Dermis microvascular lymphatic vessel endothelial cell (primary cell): ENCODE measurements around the gene NSFL1C. TPM values are rescaled to one million over a fixed set of nuclear protein-coding genes. Genes with fewer than 3 reads are reported as not detected.

Experiments
- DNase-seq, 2 donors: peaks; one replicate each; pipeline versions ENCODE4 v3.0.0 to v3.0.0-alpha.2; 2010; ENCODE audit warnings: low read depth in 2 of 2
- total RNA-seq: library from RNA; depleted of rRNA; stranded (reverse); fragments of >200 nt; gene quantifications from 2 replicates; pipeline ENCODE4 v1.2.1, GENCODE V29; 2014

NSFL1C gene
- total RNA-seq, 1 donor from 2014 or later = 19.1 TPM

- DNase-seq = no peak
Observed at GRCh38 chr20:1462001-1462400, 4.6 kb downstream of the NSFL1C start.

- no peak for DNase-seq
Observed at GRCh38 chr20:1460275-1460674, 6.4 kb downstream of the NSFL1C start.

GRCh38 chr20:1457992-1458391 is 8.7 kb downstream of the NSFL1C start:
- DNase-seq = no peak

GRCh38 chr20:1456300-1456699 is 10.3 kb downstream of the NSFL1C start:
- no peak for DNase-seq

- no peak for DNase-seq
Observed at GRCh38 chr20:1450926-1451491, 15.6 kb downstream of the NSFL1C start.

- DNase-seq = no peak
Observed at GRCh38 chr20:1449370-1449769, 17.3 kb downstream of the NSFL1C start.

- no peak for DNase-seq
Observed at GRCh38 chr20:1448081-1448620, 18.5 kb downstream of the NSFL1C start.

- DNase-seq = no peak
Observed at GRCh38 chr20:1446536-1446935, 20.1 kb downstream of the NSFL1C start.

- DNase-seq = no peak
Observed at GRCh38 chr20:1443085-1443484, 23.6 kb downstream of the NSFL1C start.

- DNase-seq = no peak
Observed at GRCh38 chr20:1442304-1442703, 24.3 kb downstream of the NSFL1C start.

GRCh38 chr20:1441133-1441532 is 25.5 kb downstream of the NSFL1C start:
- no peak for DNase-seq

- DNase-seq = peak in 1 of 2 donors; percentile 40
Observed at GRCh38 chr20:1440024-1440423, 26.6 kb downstream of the NSFL1C start.

- DNase-seq = no peak
Observed at GRCh38 chr20:1438361-1438760, 28.3 kb downstream of the NSFL1C start.

GRCh38 chr20:1437235-1437904 is 29.3 kb downstream of the NSFL1C start:
- peak; percentile 82 to 91 for DNase-seq

- DNase-seq = no peak
Observed at GRCh38 chr20:1436263-1436662, 30.4 kb downstream of the NSFL1C start.

- no peak for DNase-seq
Observed at GRCh38 chr20:1435337-1435699, 31.3 kb downstream of the NSFL1C start.

- peak; percentile 72 to 90 for DNase-seq
Observed at GRCh38 chr20:1434571-1435336, 31.9 kb downstream of the NSFL1C start.

GRCh38 chr20:1431158-1431557 is 35.5 kb downstream of the NSFL1C start:
- no peak for DNase-seq

GRCh38 chr20:1430004-1430451 is 36.6 kb downstream of the NSFL1C start:
- DNase-seq = peak in 1 of 2 donors; percentile 73

- DNase-seq = no peak
Observed at GRCh38 chr20:1429143-1429728, 37.4 kb downstream of the NSFL1C start.

- no peak for DNase-seq
Observed at GRCh38 chr20:1427457-1428054, 39.1 kb downstream of the NSFL1C start.
